Measurements from ENCODE around the gene ATP5PO.
"Not testable (repeated sequence)": the region's sequence is repeated elsewhere in the genome, so short reads cannot be mapped to it uniquely, and the experiment has no call there.

ATP5PO gene

GRCh38 chr21:33940164-33940880 lies 24.7 kb upstream of the ATP5PO start:
- no peak for DNase-seq

GRCh38 chr21:33939226-33939625 lies 23.6 kb upstream of the ATP5PO start:
- no peak for DNase-seq

- no peak for DNase-seq
These were observed 22.8 kb upstream of the ATP5PO start for GRCh38 chr21:33938381-33938780.

GRCh38 chr21:33937931-33938339 lies 22.3 kb upstream of the ATP5PO start:
- DNase-seq, result no peak

GRCh38 chr21:33937146-33937545 lies 21.5 kb upstream of the ATP5PO start:
- DNase-seq, result no peak

- no peak for DNase-seq
These were observed 20.9 kb upstream of the ATP5PO start for GRCh38 chr21:33936301-33937038.

GRCh38 chr21:33932731-33933130 lies 17.1 kb upstream of the ATP5PO start:
- no peak for DNase-seq

- no peak for DNase-seq
These were observed 16.3 kb upstream of the ATP5PO start for GRCh38 chr21:33931799-33932390.

GRCh38 chr21:33931052-33931798 lies 15.6 kb upstream of the ATP5PO start:
- DNase-seq, result peak; percentile 50

GRCh38 chr21:33926248-33926647 lies 10.6 kb upstream of the ATP5PO start:
- DNase-seq, result not testable (repeated sequence)

GRCh38 chr21:33924766-33925100 lies 9.1 kb upstream of the ATP5PO start:
- DNase-seq, result peak; percentile 13

- peak; percentile 76 for DNase-seq
These were observed 8.6 kb upstream of the ATP5PO start for GRCh38 chr21:33924079-33924765.

- DNase-seq, result no peak
These were observed 1.8 kb upstream of the ATP5PO start for GRCh38 chr21:33917421-33917820.

GRCh38 chr21:33916200-33916567 lies 580 bp upstream of the ATP5PO start:
- DNase-seq, result no peak

GRCh38 chr21:33914188-33914587 lies 1.4 kb downstream of the ATP5PO start:
- DNase-seq, result no peak

GRCh38 chr21:33909756-33910155 lies 5.8 kb downstream of the ATP5PO start:
- DNase-seq, result no peak

- DNase-seq, result no peak
These were observed 6.8 kb downstream of the ATP5PO start for GRCh38 chr21:33908760-33909159.

GRCh38 chr21:33904041-33904440 lies 11.6 kb downstream of the ATP5PO start:
- DNase-seq, result no peak

- no peak for DNase-seq
These were observed 13.3 kb downstream of the ATP5PO start for GRCh38 chr21:33902349-33902748.

GRCh38 chr21:33901412-33902288 lies 14.0 kb downstream of the ATP5PO start:
- DNase-seq, result peak; percentile 38

GRCh38 chr21:33899199-33899598 lies 16.4 kb downstream of the ATP5PO start:
- no peak for DNase-seq

GRCh38 chr21:33898586-33898985 lies 17.0 kb downstream of the ATP5PO start:
- no peak for DNase-seq
